ENCODE measurements around the gene FRMPD4.

Gene FRMPD4

DNA sequence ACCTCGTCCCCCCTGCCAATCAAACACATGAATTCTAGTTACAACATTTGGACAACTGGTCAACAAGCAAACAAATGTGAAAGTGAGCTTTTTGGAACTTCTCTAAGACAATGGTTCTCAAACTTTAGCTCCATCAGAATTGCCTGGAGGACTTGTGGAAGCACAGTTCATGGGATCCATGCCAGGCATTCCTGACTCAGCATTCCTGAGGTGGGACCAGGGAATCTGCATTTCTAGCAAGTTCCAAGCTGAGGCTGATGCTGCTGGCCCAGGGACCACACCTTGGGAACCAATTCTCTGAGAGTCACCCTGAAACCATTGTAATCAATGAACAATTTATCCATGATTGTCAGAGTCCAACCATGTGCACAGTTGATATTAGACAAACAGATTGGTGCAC is 609.2 kb downstream of the FRMPD4 start:
- H3K4me3 ChIP-seq, result no peak overlapping the region
- no peak overlapping the region for H3K9ac ChIP-seq (ENCODE audit: insufficient read length)
- H3K9me3 ChIP-seq (ENCODE audit: low read depth, low read length), result no peaks in the 10 kb centered on the region
- no peak overlapping the region for H3K27ac ChIP-seq
- DNase-seq (ENCODE audit: low read depth, low spot score), result no peak
- TF ChIP-seq EZH2 (IDR thresholded peaks at IDR 0.05) (no peak), POLR2AphosphoS5 (IDR thresholded peaks at IDR 0.05; ENCODE audit: borderline replicate concordance, low read depth, low read length) (no peak), FOXP2 (optimal IDR thresholded peaks at IDR 0.05; ENCODE audit: control extremely low read depth, extremely low read length, insufficient read depth) (no peak)
- no peaks in the 10 kb centered on the region for H3K36me3 ChIP-seq (ENCODE audit: insufficient read depth, low read length)

DNA sequence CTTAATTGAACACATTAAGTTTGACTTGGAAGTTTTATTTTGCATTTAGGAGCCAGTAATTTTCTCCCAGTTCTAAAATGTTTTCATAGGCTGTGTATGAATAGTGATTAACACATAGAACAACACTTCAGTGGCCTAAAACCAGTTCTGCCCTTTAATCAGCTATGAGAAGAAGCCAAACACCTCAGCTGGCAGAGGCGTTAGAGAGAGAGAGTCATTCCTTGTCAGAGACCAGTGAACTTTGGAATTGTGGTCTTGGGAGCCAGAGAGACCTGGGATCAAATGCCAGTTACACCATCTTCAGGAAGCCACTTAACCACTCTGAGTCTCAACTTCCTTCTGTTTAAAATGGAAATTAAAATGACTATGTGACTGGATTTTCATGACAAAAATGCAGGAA is 613.6 kb downstream of the FRMPD4 start:
- DNase-seq (ENCODE audit: low read depth, low spot score), result no peak
- no peak overlapping the region for H3K9ac ChIP-seq (ENCODE audit: insufficient read length)
- H3K4me3 ChIP-seq, result no peak overlapping the region
- no peak overlapping the region for H3K27ac ChIP-seq
- no peaks in the 10 kb centered on the region for H3K9me3 ChIP-seq (ENCODE audit: low read depth, low read length)
- no peaks in the 10 kb centered on the region for H3K36me3 ChIP-seq (ENCODE audit: insufficient read depth, low read length)
- no peak for TF ChIP-seq FOXP2 (optimal IDR thresholded peaks at IDR 0.05; ENCODE audit: control extremely low read depth, extremely low read length, insufficient read depth)
- no peak for TF ChIP-seq POLR2AphosphoS5 (IDR thresholded peaks at IDR 0.05; ENCODE audit: borderline replicate concordance, low read depth, low read length)
- no peak for TF ChIP-seq EZH2 (IDR thresholded peaks at IDR 0.05)

DNA sequence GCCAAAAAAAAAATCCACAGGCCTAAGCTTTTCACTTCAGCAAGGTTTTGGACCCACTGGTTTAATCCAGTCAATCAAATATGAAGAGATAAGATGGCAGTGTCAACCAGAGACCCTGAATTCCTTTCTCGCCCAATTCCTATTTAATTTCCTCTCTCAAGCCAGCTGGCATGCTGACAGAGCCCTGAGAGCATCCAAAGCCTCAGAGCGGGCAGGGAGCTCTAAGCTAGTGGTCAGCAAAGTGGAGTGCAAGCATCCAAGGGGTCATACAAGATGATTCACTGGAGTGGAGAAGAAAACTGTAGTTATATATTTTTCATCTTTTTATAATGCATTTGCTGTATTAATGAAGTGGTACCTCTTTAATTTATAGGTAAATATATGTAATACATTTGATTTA is 615.1 kb downstream of the FRMPD4 start:
- H3K27ac ChIP-seq, result no peak overlapping the region
- DNase-seq (ENCODE audit: low read depth, low spot score), result no peak
- no peak overlapping the region for H3K4me3 ChIP-seq
- no peaks in the 10 kb centered on the region for H3K9me3 ChIP-seq (ENCODE audit: low read depth, low read length)
- no peak overlapping the region for H3K9ac ChIP-seq (ENCODE audit: insufficient read length)
- TF ChIP-seq POLR2AphosphoS5 (IDR thresholded peaks at IDR 0.05; ENCODE audit: borderline replicate concordance, low read depth, low read length), result no peak
- H3K36me3 ChIP-seq (ENCODE audit: insufficient read depth, low read length), result no peaks in the 10 kb centered on the region

DNA sequence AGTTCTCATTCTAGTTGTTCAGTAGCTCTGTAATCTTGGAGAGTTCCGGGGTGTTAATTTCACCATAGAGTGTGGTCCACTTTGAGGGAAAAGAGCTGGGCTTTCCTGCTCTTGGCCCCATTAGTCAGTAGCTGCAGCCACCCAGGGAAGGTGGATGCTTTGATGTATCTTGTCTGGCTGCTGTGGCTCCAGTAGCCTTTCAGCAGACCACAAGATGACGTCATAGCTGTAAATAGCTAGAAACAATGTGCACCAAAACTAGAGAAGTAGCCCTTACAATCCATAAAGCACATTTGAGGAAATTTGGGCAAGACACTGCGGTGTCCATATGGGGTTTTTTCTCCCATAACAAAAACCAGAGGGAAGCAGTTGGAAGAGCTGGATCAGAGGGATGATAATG is 620.0 kb downstream of the FRMPD4 start:
- Histone ChIP-seq H3K36me3 (ENCODE audit: insufficient read depth, low read length) (no peaks in the 10 kb centered on the region), H3K9ac (ENCODE audit: insufficient read length) (no peak overlapping the region), H3K4me3 (no peak overlapping the region), H3K27ac (no peak overlapping the region), H3K9me3 (ENCODE audit: low read depth, low read length) (no peaks in the 10 kb centered on the region)
- DNase-seq (ENCODE audit: low read depth, low spot score), result no peak
- TF ChIP-seq POLR2AphosphoS5 (IDR thresholded peaks at IDR 0.05; ENCODE audit: borderline replicate concordance, low read depth, low read length) (no peak), FOXP2 (optimal IDR thresholded peaks at IDR 0.05; ENCODE audit: control extremely low read depth, extremely low read length, insufficient read depth) (no peak), EZH2 (IDR thresholded peaks at IDR 0.05) (no peak)

DNA sequence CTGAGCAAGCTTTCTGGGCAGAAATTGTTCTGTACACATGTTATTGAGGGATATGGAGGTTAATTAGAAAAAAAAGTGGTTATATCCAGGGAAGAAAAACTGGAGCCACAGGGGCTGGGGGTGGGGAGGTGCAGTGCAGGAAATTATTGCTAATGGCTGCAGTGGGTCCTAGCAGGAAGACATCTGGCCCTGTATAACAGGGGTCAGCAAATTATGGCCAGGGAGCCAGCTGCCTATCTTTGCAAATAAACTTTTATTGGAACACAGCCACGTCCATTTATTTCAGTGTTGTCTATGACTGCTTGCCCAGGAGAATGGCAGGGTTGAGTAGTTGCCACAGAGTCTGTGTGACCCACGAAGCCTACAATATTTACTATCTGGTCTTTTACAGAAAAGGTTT is 629.6 kb downstream of the FRMPD4 start:
- TF ChIP-seq EZH2 (IDR thresholded peaks at IDR 0.05), result no peak
- TF ChIP-seq POLR2AphosphoS5 (IDR thresholded peaks at IDR 0.05; ENCODE audit: borderline replicate concordance, low read depth, low read length), result no peak
- no peaks in the 10 kb centered on the region for H3K9me3 ChIP-seq (ENCODE audit: low read depth, low read length)
- no peak for DNase-seq (ENCODE audit: low read depth, low spot score)
- no peak overlapping the region for H3K9ac ChIP-seq (ENCODE audit: insufficient read length)
- H3K27ac ChIP-seq, result no peak overlapping the region
- H3K36me3 ChIP-seq (ENCODE audit: insufficient read depth, low read length), result no peaks in the 10 kb centered on the region
- H3K4me3 ChIP-seq, result no peak overlapping the region

DNA sequence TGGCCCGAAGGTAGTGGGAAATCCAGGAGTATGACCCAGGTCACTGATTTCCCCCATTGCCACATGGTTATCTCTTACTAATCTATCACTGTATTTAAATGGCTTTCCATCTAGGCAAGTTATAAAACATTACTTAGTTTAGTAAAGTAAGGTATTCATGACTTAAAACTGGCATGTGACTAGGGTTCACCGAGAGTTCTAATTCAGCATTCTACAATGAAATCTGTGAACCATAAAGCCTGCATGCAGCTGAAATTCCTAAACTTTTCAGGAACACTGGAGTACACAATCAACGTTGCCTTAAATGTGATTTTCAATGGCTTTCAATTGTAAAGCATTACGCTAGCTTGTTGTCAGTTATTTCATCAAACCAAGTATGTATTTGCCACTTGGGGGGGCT is 630.2 kb downstream of the FRMPD4 start:
- Histone ChIP-seq H3K9me3 (ENCODE audit: low read depth, low read length) (no peaks in the 10 kb centered on the region), H3K36me3 (ENCODE audit: insufficient read depth, low read length) (no peaks in the 10 kb centered on the region), H3K9ac (ENCODE audit: insufficient read length) (no peak overlapping the region), H3K27ac (no peak overlapping the region), H3K4me3 (no peak overlapping the region)
- no peak for DNase-seq (ENCODE audit: low read depth, low spot score)
- TF ChIP-seq FOXP2 (optimal IDR thresholded peaks at IDR 0.05; ENCODE audit: control extremely low read depth, extremely low read length, insufficient read depth), result no peak
- no peak for TF ChIP-seq EZH2 (IDR thresholded peaks at IDR 0.05)
- TF ChIP-seq POLR2AphosphoS5 (IDR thresholded peaks at IDR 0.05; ENCODE audit: borderline replicate concordance, low read depth, low read length), result no peak

DNA sequence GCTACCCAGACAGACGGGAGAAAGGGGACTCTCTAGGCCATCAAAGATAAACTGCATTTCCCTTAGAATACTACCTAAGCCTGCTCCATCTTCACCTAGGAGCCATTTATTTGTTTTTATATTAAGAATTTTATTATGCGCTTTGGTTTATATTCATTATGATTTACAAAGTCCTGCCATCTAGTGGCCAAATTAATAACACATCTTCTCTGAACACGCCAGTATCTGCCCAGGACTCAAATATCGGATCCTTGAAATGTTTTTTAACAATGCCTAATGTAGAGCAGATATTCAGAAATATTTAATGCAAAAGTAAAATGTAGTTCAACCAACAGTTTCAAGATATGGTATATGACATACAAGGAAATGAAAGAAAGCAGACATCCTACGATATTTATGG is 632.2 kb downstream of the FRMPD4 start:
- TF ChIP-seq EZH2 (IDR thresholded peaks at IDR 0.05), result no peak
- no peak for TF ChIP-seq FOXP2 (optimal IDR thresholded peaks at IDR 0.05; ENCODE audit: control extremely low read depth, extremely low read length, insufficient read depth)
- TF ChIP-seq POLR2AphosphoS5 (IDR thresholded peaks at IDR 0.05; ENCODE audit: borderline replicate concordance, low read depth, low read length), result no peak
- no peak overlapping the region for H3K4me3 ChIP-seq
- H3K9me3 ChIP-seq (ENCODE audit: low read depth, low read length), result no peaks in the 10 kb centered on the region
- no peak overlapping the region for H3K9ac ChIP-seq (ENCODE audit: insufficient read length)
- no peak overlapping the region for H3K27ac ChIP-seq
- H3K36me3 ChIP-seq (ENCODE audit: insufficient read depth, low read length), result no peaks in the 10 kb centered on the region
- DNase-seq (ENCODE audit: low read depth, low spot score), result no peak

DNA sequence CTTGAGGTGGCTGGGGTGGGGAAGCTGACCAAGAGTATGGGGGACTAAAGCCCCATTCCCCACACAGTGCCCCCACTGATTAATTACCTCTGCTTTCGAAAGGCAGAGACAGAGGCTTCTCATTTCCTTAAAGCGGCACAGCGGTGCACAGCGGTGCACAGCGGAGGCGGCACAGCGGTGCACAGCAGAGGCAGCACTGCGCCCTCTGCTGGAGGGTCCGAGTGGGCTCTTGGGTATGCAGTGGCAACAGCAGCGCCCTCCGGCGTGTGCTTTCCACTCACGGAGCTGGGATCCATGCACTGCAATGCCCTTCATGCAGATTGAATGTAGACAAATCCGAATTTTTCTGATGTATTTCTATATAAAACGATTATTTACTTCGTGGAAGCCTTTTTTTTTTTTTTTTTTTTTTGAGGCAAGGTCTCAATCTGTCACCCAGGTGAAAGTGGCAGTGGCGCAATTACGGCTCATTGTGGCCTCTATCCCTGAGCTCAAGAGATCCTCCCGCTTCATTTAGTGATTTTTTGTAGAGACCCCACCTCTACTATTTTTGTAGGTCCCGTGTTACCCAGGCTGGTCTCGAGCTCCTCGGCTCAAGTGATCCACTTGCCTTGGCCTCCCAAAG is 633.3 kb downstream of the FRMPD4 start:
- Histone ChIP-seq H3K4me3 (no peak overlapping the region), H3K36me3 (ENCODE audit: insufficient read depth, low read length) (no peaks in the 10 kb centered on the region), H3K9ac (ENCODE audit: insufficient read length) (no peak overlapping the region), H3K9me3 (ENCODE audit: low read depth, low read length) (no peaks in the 10 kb centered on the region), H3K27ac (no peak overlapping the region)
- no peak for DNase-seq (ENCODE audit: low read depth, low spot score)
- no peak for TF ChIP-seq POLR2AphosphoS5 (IDR thresholded peaks at IDR 0.05; ENCODE audit: borderline replicate concordance, low read depth, low read length)
- TF ChIP-seq FOXP2 (optimal IDR thresholded peaks at IDR 0.05; ENCODE audit: control extremely low read depth, extremely low read length, insufficient read depth), result no peak
- TF ChIP-seq EZH2 (IDR thresholded peaks at IDR 0.05), result no peak

Measured in SK-N-MC (cell line).